GM19099 (cell line): Measurements from ENCODE around the gene BCKDK.
A peak's percentile ranks its signal among the peaks of the same experiment; 100 is the strongest.

Experiments
- POLR2A ChIP-seq: IDR thresholded peaks from 3 replicates; pipeline ENCODE4 v1.6.1; 2011; ENCODE audit warnings: low read depth; ENCODE audit not compliant: insufficient read length; ENCODE audit errors: extremely low read depth

BCKDK gene

GRCh38 chr16:31138621-31139578, 30.7 kb downstream of the BCKDK start:
- no peak for TF ChIP-seq POLR2A

- no peak for TF ChIP-seq POLR2A
Observed at GRCh38 chr16:31141489-31142108, 33.4 kb downstream of the BCKDK start.

- peak; percentile 43 for TF ChIP-seq POLR2A
Observed at GRCh38 chr16:31142109-31143010, 34.2 kb downstream of the BCKDK start.

GRCh38 chr16:31143011-31143693, 35.0 kb downstream of the BCKDK start:
- no peak for TF ChIP-seq POLR2A

GRCh38 chr16:31143694-31144148, 35.5 kb downstream of the BCKDK start:
- no peak for TF ChIP-seq POLR2A

GRCh38 chr16:31145398-31145990, 37.3 kb downstream of the BCKDK start:
- no peak for TF ChIP-seq POLR2A

- TF ChIP-seq POLR2A, result no peak
Observed at GRCh38 chr16:31147574-31147973, 39.4 kb downstream of the BCKDK start.

GRCh38 chr16:31148281-31148728, 40.1 kb downstream of the BCKDK start:
- TF ChIP-seq POLR2A, result no peak

- no peak for TF ChIP-seq POLR2A
Observed at GRCh38 chr16:31148896-31149295, 40.7 kb downstream of the BCKDK start.

GRCh38 chr16:31149332-31149731, 41.1 kb downstream of the BCKDK start:
- TF ChIP-seq POLR2A, result no peak

- TF ChIP-seq POLR2A, result no peak
Observed at GRCh38 chr16:31149894-31150890, 42.0 kb downstream of the BCKDK start, which contains the start of gene PRSS36. TSS of gene PRSS36 (minus strand) at chr16:31150066. CDS start at chr16:31150035, 31 bp downstream.

- TF ChIP-seq POLR2A, result no peak
Observed at GRCh38 chr16:31157136-31157535, 49.0 kb downstream of the BCKDK start.
